ENCODE results near the gene BORCS6. TPM values are rescaled to one million over a fixed set of nuclear protein-coding genes. Genes with fewer than 3 reads are reported as not detected.

The BORCS6 gene
- total and polyA plus RNA-seq, 9 of the 15 experiments (the other 6 are each of a cell fraction or from before 2014, with no cell fraction given): 0.01 to 7.4 (median 2.3) TPM

- TF ChIP-seq E2F1 (CRISPR knock-in tag; IDR thresholded peaks at IDR 0.05) (no peak), ZNF124 (CRISPR knock-in tag; IDR thresholded peaks at IDR 0.05) (no peak), EWSR1 (IDR thresholded peaks at IDR 0.05; ENCODE audit: borderline replicate concordance, low read depth, partially characterized antibody) (no peak), SMARCE1 (IDR thresholded peaks at IDR 0.05) (0 out of 2 replicates have a peak, but pooled peaks have one; percentile 43), SMARCC2 (IDR thresholded peaks at IDR 0.05; ENCODE audit: low read depth) (no peak), SMAD4 (CRISPR knock-in tag; conservative IDR thresholded peaks at IDR 0.05) (no peak), FOXK1 (CRISPR knock-in tag; IDR thresholded peaks at IDR 0.05; ENCODE audit: borderline replicate concordance) (peak; percentile 84; the same call in 1 of the 2 replicates), MAFG (tag; conservative IDR thresholded peaks at IDR 0.05) (no peak), NELFE (IDR thresholded peaks at IDR 0.05; ENCODE audit: insufficient read depth, insufficient read length) (no peak), ZNF785 (CRISPR knock-in tag; IDR thresholded peaks at IDR 0.05) (no peak), ZNF512 (tag; IDR thresholded peaks at IDR 0.05) (no peak), CTCF (IDR thresholded peaks at IDR 0.05 in 2 of 3, conservative IDR thresholded peaks at IDR 0.05 in 1 of 3; ENCODE audit: insufficient read depth in 2 of 3, low read depth in 1 of 3, low read length in 3 of 3) (peak; percentile 30 to 43 (median 43); a peak in 4 of 6 replicates), SMARCA5 (IDR thresholded peaks at IDR 0.05) (no peak), OTX1 (CRISPR knock-in tag; IDR thresholded peaks at IDR 0.05) (no peak), USF1 (CRISPR knock-in tag; IDR thresholded peaks at IDR 0.05) (peak; percentile 91), MEF2D (tag; conservative IDR thresholded peaks at IDR 0.05; ENCODE audit: low read depth) (no peak), POLR3G (IDR thresholded peaks at IDR 0.05; ENCODE audit: extremely low read depth, insufficient read length, insufficient replicate concordance) (no peak), MCM2 (IDR thresholded peaks at IDR 0.05; ENCODE audit: low read depth) (no peak), ZNF511 (CRISPR knock-in tag; IDR thresholded peaks at IDR 0.05) (no peak), PTRF (tag; IDR thresholded peaks at IDR 0.05) (no peak), NCOR1 (IDR thresholded peaks at IDR 0.05) (peak; percentile 12; the same call in 1 of the 2 replicates)
Measured at GRCh38 chr17:8156246-8156992, 33.6 kb downstream of the BORCS6 start (continued).
